ENCODE measurements around the gene SLC30A4.
"Not testable (repeated sequence)": the region's sequence is repeated elsewhere in the genome, so short reads cannot be mapped to it uniquely, and the experiment has no call there.

SLC30A4 gene
- total RNA-seq = 7.7 to 19.7 reads per million in 2 donors

GRCh38 chr15:45522328-45523165 is at the start of gene SLC30A4:
Gene SLC30A4 (minus strand): TSS chr15:45522755. CDS start chr15:45522354, 401 bp downstream.
- peak; percentile 51 for DNase-seq

DNA sequence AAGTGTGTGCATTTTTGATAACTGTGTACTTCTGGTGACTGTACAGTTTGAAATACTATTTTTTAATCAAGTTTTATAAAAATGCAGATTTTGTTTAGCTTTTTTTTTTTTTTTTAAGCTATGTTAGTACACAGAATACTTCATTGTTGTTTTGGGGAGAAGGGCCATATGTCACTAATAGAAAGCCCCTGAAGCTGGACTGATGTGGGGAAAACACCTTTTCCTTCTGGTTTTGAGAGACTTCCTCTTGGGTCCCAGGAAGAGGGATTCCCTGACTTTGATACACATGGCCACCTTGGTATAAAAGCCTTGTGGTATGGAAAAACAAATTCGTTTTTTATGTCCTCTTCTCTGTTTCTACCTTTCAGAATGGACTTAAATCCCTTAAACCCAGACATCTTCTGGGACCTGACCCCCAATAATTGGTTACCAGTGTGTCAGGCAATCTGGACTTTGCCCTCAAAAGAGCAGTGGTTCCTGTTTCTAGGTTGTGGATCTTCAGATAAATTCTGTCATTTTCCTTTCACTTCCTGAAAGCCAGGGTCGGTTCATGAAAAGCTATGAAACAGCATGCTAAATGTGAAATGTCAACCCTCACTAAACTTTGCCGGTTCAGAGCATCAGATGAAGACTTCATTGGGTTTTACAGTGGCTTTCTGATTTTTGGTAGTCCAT is 33.5 kb upstream of the SLC30A4 start:
- DNase-seq = no peak

- DNase-seq = no peak
These were observed 29.1 kb upstream of the SLC30A4 start for GRCh38 chr15:45551676-45552075.

DNA sequence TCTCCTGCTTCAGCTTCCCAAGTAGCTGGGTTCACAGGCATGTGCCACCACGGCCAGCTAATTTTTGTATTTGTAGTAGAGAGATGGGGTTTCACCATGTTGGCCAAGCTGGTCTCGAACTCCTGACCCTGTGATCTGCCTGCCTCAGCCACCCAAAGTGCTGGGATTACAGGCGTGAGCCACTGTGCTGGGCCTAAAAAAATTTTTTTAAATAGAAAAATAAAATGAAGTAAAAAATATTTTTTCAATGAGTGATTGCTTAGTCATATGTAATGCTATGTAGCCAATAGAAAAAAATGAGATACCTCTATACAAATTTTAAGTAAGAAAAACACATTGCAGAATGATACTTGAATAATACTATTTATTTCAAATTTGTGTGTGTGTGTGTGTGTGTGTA is 27.9 kb upstream of the SLC30A4 start:
- no peak for DNase-seq

DNA sequence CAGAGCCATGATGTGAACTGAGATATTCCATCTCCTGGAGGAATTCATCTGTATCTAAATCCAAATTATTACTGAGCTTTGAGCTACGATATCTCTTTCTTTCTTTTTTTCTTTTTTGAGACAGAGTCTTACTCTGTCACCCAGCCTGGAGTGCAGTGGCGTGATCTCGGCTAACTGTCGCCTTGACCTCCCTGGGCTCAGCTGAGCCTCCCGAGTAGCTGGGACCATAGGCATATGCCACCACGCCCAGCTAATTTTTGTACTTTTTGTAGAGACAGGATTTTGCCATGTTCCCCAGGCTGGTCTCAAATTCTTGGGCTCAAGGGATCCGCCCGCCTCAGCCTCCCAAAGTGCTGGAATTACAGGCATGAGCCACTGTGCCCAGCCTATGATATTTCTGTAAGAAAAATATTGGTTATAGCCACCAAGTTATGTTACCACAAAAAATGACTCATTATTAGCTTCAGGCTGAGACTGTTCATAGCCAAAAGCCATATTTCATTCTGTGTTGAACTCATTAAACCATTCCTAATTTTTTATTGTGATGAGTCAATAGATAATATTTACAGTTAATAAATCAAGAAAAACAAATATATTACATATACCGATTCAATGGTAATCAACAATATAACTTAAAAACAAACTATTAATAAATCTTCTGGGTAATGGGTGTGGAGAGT is 27.1 kb upstream of the SLC30A4 start:
- no peak for DNase-seq

DNA sequence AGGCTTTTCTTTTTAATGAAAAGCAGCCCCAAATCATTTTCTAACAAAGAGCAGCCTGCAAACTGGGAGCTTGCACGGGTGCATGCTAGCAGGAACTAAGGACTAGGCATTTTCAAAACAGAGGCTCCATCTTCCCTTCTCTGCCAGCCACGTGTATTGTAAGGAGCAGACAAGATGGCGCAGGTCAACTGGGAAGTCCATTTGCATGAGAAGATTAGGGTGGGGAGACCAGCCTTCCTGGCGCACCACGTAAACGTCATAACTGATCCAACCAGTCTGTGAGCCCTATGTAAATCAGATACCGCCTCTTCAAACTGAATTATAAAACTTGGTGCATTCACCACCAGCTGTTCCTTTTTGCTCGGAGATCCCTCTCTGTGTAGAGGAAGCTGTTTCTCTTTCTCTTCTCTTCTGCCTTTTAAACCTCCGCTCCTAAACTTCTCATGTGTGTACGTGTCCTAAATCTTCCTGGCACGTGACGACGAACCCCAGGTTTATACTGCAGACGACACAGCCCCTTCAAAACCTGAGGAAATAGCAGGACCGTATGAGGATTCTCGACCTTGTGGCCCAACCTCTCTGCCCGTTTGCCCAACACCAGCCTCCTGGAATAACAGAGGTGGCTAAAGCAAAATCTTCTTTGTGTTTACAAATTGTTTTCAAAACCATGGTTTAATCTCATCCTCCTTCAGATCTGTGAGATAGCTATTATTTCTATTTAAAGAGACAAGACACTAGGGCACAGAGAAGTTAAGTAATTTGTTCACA is 26.4 kb upstream of the SLC30A4 start:
- DNase-seq = no peak

GRCh38 chr15:45546789-45547188 is 24.2 kb upstream of the SLC30A4 start:
- DNase-seq = no peak

- DNase-seq = no peak
These were observed 21.9 kb upstream of the SLC30A4 start for GRCh38 chr15:45544266-45545023.

DNA sequence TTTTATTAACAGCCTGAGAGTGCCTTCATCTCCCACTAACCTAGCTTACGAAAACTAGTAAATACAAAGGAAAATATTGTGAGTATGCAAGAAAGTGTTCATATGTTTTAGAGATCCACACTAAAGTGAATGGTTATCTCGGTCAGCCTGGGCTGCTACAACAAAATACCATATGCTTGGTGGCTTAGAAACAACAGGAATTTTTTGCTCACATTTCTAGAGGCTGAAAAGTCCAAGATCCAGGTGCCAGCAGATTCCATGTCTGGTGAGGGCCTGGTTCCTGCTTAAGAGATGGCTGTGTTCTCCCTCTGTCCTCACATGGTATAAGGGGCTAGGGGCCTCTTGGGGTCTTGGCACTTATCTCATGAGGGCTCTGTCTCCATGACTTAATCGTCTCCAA is 20.5 kb upstream of the SLC30A4 start:
- no peak for DNase-seq

GRCh38 chr15:45540531-45540930 is 18.0 kb upstream of the SLC30A4 start:
- no peak for DNase-seq

DNA sequence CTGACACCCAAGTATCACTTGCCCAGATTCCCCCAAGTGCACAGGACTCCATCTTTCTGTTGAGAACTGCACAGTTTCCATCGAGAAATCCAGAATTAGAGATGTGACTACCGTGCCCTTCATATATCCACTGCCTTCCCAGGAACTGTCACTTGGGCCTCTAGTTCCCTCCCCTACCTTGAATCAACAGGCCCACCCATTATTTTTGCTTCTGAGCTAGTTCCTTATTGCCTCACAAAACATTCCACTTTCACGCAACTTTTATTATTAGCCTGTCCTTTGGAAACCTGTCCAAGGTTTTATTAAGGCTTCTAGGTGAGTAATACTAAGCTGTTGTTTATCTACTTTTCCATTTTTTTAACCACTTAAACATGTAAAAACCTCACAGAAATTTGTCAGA is 17.1 kb upstream of the SLC30A4 start:
- no peak for DNase-seq

DNA sequence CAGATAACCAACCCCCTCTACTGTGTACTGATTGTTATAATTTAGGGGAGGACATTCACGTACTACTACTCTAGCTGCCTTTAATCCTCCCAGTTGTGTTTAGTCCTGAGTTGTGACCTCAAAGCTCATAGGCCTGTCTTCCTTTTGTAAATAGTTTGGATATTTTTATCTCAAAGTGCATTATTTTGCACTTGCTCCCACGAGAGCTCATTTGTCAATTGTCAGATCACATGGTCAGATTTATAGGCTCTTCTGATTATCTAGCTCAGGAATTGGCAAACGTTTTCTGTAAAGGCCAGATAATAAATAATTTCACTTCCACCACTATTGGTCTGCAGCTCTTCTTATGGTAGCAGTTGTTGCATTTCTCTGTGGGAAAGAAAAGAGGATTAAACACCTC is 14.4 kb upstream of the SLC30A4 start:
- no peak for DNase-seq

DNA sequence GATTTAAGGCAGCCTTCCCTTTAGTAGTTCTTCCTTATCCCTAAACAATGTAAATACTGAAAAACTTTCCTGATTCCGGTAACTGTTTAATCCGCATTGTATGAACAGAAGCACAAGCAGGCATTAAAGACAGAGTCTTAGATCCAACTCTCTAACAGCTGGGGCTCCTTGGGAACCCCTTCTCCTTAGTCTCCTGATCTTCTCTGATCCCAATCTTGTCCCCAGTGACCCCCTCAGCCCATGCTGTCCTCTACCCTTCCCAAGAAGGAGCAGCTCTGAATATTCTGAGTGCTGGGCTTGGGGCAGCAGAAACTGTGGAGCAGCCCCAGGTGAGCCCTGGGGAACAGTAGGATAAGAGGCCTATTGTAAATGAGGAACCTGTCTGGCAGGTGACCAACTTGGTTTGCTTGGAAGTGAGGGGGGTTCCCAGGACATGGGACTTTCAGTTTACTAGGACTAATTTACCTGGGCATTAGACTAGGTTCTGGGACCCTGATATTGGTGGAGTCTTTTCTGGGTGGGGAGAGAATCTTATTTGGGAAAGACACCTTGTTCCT is 13.0 kb upstream of the SLC30A4 start:
- no peak for DNase-seq

GRCh38 chr15:45534821-45535220 is 12.3 kb upstream of the SLC30A4 start:
- DNase-seq = no peak

DNA sequence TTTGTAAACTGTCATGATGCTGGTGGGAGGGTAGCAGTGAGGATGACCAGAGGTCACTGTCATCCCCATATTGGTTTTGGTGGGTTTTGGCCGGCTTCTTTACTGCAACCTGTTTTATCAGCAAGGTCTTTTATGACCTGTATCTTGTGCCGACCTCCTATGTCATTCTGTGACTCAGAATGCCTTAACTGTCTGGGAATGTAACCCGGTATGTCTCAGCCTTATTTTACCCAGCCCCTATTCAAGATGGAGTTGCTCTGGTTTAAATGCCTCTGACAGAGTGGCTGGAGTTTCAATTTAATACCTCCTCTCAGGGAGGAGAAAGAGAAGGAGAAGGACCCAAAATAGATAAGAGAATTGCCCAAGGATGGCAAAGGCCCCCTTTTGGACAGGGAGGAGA is 10.3 kb upstream of the SLC30A4 start:
- not testable (repeated sequence) for DNase-seq

DNA sequence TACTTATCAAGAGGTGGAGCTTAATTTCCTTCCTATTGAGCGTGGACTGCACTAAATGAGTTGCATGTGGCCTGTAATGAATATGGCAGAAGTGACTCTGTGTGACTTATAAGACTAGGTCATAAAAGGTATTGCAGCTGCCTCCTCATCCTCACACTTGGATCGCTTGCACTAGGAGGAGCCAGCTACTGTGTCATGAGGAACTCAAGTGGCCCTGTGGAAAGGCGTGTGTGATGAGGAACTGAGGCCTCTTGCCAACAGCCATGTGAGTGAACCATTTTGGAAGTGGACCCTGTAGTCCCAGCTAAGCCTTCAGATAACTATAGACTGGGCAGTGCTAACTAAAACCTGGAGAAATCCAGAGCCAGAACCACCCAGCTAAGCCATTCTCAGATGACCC is 7.1 kb upstream of the SLC30A4 start:
- DNase-seq = no peak

- no peak for DNase-seq
These were observed 4.5 kb upstream of the SLC30A4 start for GRCh38 chr15:45527086-45527485.

- no peak for DNase-seq
These were observed 558 bp upstream of the SLC30A4 start for GRCh38 chr15:45523166-45523460.

- peak; percentile 0 for DNase-seq
These were observed 793 bp downstream of the SLC30A4 start for GRCh38 chr15:45521596-45522327.

DNA sequence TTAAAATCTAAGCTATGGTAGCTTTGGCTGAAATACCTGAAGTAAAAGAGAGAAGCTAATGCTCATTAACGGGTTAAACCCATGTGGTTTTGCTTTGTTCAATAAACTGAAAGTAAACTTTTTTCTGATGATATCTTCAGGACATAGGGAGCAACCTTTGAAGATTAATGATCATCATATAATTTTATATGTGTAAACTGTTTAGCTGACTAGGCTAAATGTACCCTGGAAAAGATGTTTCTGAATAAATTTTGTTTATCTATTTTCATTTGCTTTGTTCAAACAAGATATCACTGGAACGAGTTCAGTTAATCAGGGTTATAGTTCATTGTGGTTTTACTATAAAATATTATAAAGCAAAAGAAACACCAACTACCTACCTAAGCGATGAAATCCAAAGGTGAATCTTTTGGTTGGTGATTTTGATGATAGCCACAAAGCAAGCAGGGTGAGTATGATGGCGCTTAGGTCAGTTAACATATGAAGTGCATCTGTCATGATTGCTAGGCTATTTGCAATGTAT is 11.7 kb downstream of the SLC30A4 start:
- no peak for DNase-seq

DNA sequence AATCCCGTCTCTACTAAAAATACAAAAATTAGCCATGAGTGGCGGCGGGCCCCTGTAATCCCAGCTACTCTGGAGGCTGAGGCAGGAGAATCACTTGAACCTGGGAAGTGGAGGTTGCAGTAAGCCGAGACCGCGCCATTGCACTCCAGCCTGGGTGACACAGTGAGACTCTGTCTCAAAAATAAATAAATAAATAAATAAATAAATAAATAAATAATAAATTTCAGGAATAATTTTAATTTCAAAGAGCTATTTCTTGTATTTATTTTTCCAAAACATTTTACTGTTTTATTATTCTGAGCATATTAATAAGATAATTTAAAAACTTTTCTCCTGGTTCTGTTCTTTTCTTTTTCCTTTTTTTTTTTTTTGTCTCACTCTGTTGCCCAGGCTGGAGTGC is 15.4 kb downstream of the SLC30A4 start:
- not testable (repeated sequence) for DNase-seq
